ENCODE results near the gene BAAT. TPM values are rescaled to one million over a fixed set of nuclear protein-coding genes. Genes with fewer than 3 reads are reported as not detected.

The BAAT gene
- total RNA-seq, 1 experiment from 2014 or later = 0.25 TPM

DNA sequence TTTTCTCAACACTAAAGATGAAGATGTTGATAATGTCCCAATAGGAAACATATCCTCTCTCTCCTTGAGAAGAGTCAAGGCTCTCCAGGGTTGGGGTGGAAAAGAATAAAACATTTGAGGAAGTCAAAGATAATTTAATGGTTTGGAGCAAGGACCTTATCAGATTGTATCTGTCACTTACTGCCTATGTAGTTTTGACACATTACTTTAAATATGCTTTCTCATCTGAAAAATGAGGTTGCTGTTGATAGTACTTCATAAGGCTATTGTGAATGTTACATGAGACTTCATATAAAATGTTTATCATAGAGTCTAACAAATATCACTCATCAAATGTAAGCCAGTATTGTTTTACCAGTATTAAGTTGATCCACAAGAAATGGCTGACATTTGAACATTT, 48.7 kb downstream of the BAAT start:
- H2AFZ ChIP-seq (ENCODE audit: low read depth, low read length, poor library complexity, severe bottlenecking) = no peak overlapping the region
- H3K27me3 ChIP-seq (ENCODE audit: insufficient read depth, low read length) = no peaks in the 10 kb centered on the region
- DNase-seq (ENCODE audit: low read depth, low spot score) (no peak), ATAC-seq (no peak)
- H3K9me3 ChIP-seq (ENCODE audit: control insufficient read depth in 1 of 2, insufficient read depth in 1 of 2, low read depth in 1 of 2, low read length in 2 of 2) = no peaks in the 10 kb centered on the region
- no TSS peak for BruUV-seq (replicated peaks)
- H4K20me1 ChIP-seq (ENCODE audit: insufficient read depth) = no peaks in the 10 kb centered on the region
- no peaks in the 10 kb centered on the region for H3K79me2 ChIP-seq (ENCODE audit: insufficient read depth, low read length)
- no peak overlapping the region for H3K4me3 ChIP-seq (replicated peaks in 1 of 2; ENCODE audit: low read depth in 1 of 2, low read length in 2 of 2)
- no peak overlapping the region for H3K9ac ChIP-seq (ENCODE audit: low read length)
- ChIA-PET POLR2A (no interaction called here), CTCF (no interaction called here), RAD21 (ENCODE audit: low non-redundant PET in 1 of 2, low total read pairs in 2 of 2, uncharacterized antibody in 2 of 2, unreplicated experiment in 2 of 2) (no interaction called here)
- intact Hi-C loops (cut with micrococcal nuclease) = no loop called here
- H3K36me3 ChIP-seq (ENCODE audit: control insufficient read depth in 1 of 2, insufficient read depth in 2 of 2, low read length in 2 of 2) = no peaks in the 10 kb centered on the region
- no peak overlapping the region for H3K4me2 ChIP-seq (ENCODE audit: low read length)
- TF ChIP-seq SIN3A (IDR thresholded peaks at IDR 0.05; ENCODE audit: low read depth) = no peak
- TF ChIP-seq EZH2 (IDR thresholded peaks at IDR 0.05) = no peak
- TF ChIP-seq ZNF274 (IDR thresholded peaks at IDR 0.05; ENCODE audit: low read depth, low read length) = no peak
- no peak for TF ChIP-seq POLR2AphosphoS5 (IDR thresholded peaks at IDR 0.05; ENCODE audit: low read depth, low read length)
- no peak for TF ChIP-seq ZFX (IDR thresholded peaks at IDR 0.05)
- no peaks in the 10 kb centered on the region; the same call in 1 of the 2 replicates for H3K9me2 ChIP-seq (ENCODE audit: insufficient read depth)
- H3K4me1 ChIP-seq (ENCODE audit: control insufficient read depth in 1 of 2, insufficient read depth in 2 of 2, low read length in 2 of 2) = no peaks in the 10 kb centered on the region
- H3K27ac ChIP-seq (ENCODE audit: low read depth, low read length) = no peak overlapping the region

DNA sequence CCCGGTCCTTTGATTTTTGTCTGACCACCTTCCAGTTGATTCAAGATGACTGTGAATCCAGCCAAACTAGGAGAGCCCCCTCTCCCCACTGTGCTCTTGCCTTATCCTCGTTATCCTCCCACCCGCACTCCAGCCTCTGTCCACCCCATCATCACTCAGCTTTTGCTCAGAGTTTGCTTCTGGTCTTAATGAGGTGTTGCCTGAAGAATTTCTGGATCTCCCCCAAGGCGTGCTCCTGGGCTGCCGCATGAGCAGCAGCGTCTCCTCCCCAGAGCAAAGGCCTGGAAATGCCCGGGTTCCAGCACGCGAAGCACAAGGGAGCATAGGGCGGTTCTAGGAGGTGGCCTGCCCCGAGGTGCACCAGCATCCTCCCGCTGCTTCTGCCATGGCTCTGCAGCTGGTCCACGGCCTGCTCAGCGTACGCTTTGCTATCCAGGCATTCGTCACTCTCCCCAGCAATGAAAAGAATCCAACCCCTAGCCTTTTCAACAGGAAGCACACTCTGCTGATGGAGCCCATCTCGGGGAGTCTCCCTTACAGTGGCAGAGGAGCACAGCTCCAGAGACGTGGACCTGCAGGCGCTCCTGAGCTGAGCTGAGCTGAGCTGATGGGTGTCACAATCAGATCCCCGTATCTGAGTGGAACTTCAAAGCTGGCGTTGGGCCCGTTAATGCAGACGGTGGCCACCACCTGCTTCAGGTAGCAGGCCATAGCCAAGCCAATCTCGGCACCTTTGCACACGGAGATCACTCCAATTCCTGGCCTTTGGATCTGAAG, 50.7 kb downstream of the BAAT start:
- no peak for ATAC-seq
- H4K20me1 ChIP-seq (ENCODE audit: insufficient read depth) = no peaks in the 10 kb centered on the region
- ChIA-PET POLR2A (no interaction called here), RAD21 (ENCODE audit: low non-redundant PET in 1 of 2, low total read pairs in 2 of 2, uncharacterized antibody in 2 of 2, unreplicated experiment in 2 of 2) (no interaction called here), CTCF (interaction anchor here (1.5 kb wide), 1 partner anchor 54 kb away, joined by 4 read pairs; no protein-coding TSS in a partner anchor)
- no peak for DNase-seq (ENCODE audit: low read depth, low spot score)
- H3K4me2 ChIP-seq (ENCODE audit: low read length) = no peak overlapping the region
- no peaks in the 10 kb centered on the region for H3K9me2 ChIP-seq (ENCODE audit: insufficient read depth)
- no peak overlapping the region for H3K27ac ChIP-seq (ENCODE audit: low read depth, low read length)
- H3K27me3 ChIP-seq (ENCODE audit: insufficient read depth, low read length) = no peaks in the 10 kb centered on the region
- H3K4me3 ChIP-seq (replicated peaks in 1 of 2; ENCODE audit: low read depth in 1 of 2, low read length in 2 of 2) = no peak overlapping the region
- no peaks in the 10 kb centered on the region for H3K36me3 ChIP-seq (ENCODE audit: control insufficient read depth in 1 of 2, insufficient read depth in 2 of 2, low read length in 2 of 2)
- no peaks in the 10 kb centered on the region for H3K4me1 ChIP-seq (ENCODE audit: control insufficient read depth in 1 of 2, insufficient read depth in 2 of 2, low read length in 2 of 2)
- H3K9ac ChIP-seq (ENCODE audit: low read length) = no peak overlapping the region
- no TSS peak for BruUV-seq (replicated peaks)
- no peaks in the 10 kb centered on the region for H3K9me3 ChIP-seq (ENCODE audit: control insufficient read depth in 1 of 2, insufficient read depth in 1 of 2, low read depth in 1 of 2, low read length in 2 of 2)
- no peaks in the 10 kb centered on the region for H3K79me2 ChIP-seq (ENCODE audit: insufficient read depth, low read length)
- H2AFZ ChIP-seq (ENCODE audit: low read depth, low read length, poor library complexity, severe bottlenecking) = no peak overlapping the region
- intact Hi-C loops (cut with micrococcal nuclease) = no loop called here
- TF ChIP-seq, protein P1, sequence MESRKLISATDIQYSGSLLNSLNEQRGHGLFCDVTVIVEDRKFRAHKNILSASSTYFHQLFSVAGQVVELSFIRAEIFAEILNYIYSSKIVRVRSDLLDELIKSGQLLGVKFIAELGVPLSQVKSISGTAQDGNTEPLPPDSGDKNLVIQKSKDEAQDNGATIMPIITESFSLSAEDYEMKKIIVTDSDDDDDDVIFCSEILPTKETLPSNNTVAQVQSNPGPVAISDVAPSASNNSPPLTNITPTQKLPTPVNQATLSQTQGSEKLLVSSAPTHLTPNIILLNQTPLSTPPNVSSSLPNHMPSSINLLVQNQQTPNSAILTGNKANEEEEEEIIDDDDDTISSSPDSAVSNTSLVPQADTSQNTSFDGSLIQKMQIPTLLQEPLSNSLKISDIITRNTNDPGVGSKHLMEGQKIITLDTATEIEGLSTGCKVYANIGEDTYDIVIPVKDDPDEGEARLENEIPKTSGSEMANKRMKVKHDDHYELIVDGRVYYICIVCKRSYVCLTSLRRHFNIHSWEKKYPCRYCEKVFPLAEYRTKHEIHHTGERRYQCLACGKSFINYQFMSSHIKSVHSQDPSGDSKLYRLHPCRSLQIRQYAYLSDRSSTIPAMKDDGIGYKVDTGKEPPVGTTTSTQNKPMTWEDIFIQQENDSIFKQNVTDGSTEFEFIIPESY (IDR thresholded peaks at IDR 0.05; ENCODE audit: extremely low read depth, insufficient replicate concordance, low read length) = no peak
- TF ChIP-seq, protein P2, sequence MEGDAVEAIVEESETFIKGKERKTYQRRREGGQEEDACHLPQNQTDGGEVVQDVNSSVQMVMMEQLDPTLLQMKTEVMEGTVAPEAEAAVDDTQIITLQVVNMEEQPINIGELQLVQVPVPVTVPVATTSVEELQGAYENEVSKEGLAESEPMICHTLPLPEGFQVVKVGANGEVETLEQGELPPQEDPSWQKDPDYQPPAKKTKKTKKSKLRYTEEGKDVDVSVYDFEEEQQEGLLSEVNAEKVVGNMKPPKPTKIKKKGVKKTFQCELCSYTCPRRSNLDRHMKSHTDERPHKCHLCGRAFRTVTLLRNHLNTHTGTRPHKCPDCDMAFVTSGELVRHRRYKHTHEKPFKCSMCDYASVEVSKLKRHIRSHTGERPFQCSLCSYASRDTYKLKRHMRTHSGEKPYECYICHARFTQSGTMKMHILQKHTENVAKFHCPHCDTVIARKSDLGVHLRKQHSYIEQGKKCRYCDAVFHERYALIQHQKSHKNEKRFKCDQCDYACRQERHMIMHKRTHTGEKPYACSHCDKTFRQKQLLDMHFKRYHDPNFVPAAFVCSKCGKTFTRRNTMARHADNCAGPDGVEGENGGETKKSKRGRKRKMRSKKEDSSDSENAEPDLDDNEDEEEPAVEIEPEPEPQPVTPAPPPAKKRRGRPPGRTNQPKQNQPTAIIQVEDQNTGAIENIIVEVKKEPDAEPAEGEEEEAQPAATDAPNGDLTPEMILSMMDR (IDR thresholded peaks at IDR 0.05 in 2 of 3, conservative IDR thresholded peaks at IDR 0.05 in 1 of 3; ENCODE audit: borderline replicate concordance in 1 of 3, insufficient read depth in 1 of 3, low read depth in 2 of 3, low read length in 2 of 3) = no peak
- no peak for TF ChIP-seq CEBPB (IDR thresholded peaks at IDR 0.05; ENCODE audit: low read depth)
- no peak for TF ChIP-seq POLR2A (IDR thresholded peaks at IDR 0.05; ENCODE audit: borderline replicate concordance, extremely low read depth, insufficient read depth, insufficient read length)
- TF ChIP-seq, protein P3, sequence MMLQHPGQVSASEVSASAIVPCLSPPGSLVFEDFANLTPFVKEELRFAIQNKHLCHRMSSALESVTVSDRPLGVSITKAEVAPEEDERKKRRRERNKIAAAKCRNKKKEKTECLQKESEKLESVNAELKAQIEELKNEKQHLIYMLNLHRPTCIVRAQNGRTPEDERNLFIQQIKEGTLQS (IDR thresholded peaks at IDR 0.05) = no peak
- TF ChIP-seq, protein P4, sequence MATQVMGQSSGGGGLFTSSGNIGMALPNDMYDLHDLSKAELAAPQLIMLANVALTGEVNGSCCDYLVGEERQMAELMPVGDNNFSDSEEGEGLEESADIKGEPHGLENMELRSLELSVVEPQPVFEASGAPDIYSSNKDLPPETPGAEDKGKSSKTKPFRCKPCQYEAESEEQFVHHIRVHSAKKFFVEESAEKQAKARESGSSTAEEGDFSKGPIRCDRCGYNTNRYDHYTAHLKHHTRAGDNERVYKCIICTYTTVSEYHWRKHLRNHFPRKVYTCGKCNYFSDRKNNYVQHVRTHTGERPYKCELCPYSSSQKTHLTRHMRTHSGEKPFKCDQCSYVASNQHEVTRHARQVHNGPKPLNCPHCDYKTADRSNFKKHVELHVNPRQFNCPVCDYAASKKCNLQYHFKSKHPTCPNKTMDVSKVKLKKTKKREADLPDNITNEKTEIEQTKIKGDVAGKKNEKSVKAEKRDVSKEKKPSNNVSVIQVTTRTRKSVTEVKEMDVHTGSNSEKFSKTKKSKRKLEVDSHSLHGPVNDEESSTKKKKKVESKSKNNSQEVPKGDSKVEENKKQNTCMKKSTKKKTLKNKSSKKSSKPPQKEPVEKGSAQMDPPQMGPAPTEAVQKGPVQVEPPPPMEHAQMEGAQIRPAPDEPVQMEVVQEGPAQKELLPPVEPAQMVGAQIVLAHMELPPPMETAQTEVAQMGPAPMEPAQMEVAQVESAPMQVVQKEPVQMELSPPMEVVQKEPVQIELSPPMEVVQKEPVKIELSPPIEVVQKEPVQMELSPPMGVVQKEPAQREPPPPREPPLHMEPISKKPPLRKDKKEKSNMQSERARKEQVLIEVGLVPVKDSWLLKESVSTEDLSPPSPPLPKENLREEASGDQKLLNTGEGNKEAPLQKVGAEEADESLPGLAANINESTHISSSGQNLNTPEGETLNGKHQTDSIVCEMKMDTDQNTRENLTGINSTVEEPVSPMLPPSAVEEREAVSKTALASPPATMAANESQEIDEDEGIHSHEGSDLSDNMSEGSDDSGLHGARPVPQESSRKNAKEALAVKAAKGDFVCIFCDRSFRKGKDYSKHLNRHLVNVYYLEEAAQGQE (IDR thresholded peaks at IDR 0.05; ENCODE audit: low read depth) = no peak
